Neuron (in vitro differentiated cells): ENCODE results near the gene RUFY4.
"Not testable (repeated sequence)": the region's sequence is repeated elsewhere in the genome, so short reads cannot be mapped to it uniquely, and the experiment has no call there.

Experiments
- H2AFZ ChIP-seq: one replicate; pipeline ENCODE4 v1.6.1; 2013; ENCODE audit warnings: low read depth, mild to moderate bottlenecking, inconsistent platforms, low read length, moderate library complexity
- H3K27me3 ChIP-seq: one replicate; pipeline ENCODE4 v1.6.1; 2013; ENCODE audit warnings: low read length; ENCODE audit not compliant: insufficient read depth
- H3K36me3 ChIP-seq: one replicate; pipeline ENCODE4 v1.6.1; 2013; ENCODE audit warnings: low read length; ENCODE audit not compliant: insufficient read depth
- H3K4me1 ChIP-seq: one replicate; pipeline ENCODE4 v1.6.1; 2013; ENCODE audit warnings: low read length; ENCODE audit not compliant: insufficient read depth
- H3K4me3 ChIP-seq: 2 replicates; pipeline ENCODE4 v1.5.1; 2013; ENCODE audit warnings: mild to moderate bottlenecking, low read length, moderate library complexity
- H3K9me3 ChIP-seq: one replicate; pipeline ENCODE4 v1.6.1; 2013; ENCODE audit warnings: low read length

The RUFY4 gene

DNA sequence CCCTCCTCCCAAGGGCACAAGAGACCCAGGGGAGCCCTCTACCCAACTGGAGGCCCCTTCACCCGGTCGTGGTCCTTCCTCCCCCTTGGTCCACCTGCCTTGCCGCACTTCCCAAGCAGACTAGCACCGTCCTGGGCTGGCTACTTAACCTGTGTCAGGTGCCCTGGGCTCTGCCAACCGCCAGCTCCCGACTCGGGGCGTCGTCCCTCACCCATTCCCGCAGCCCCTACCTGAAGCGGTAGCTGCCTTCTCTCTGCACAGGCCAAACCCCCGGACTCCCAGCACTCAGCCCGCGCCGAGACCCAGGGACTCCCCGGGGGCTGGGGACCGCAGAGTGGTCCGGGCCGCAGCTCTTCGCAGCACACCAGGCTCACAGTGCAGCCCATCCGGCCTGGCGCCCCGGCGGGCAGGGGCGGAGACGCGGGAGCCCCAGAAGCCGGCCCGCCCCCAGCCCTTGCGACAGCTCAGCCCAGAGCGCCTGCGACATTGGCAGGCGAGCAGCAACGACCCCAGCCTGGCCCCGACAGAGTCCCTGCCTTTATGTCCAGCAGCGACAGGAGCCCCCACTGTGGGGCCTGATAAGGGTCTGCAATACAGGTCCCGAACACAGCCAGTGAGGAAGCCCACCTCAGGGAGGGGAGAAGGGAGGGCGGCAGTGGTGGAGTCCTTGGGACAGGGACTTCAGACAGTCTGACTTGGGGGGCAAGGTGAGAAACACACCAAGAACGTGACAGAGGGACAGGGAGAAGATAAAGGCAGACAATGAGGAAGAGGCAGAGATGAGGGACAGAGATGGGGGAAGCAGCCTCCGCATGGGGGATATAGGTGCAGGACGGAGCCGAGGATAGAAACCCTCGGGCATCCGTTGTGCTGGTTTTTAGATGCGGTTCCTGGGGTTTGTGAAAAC lies 35.2 kb upstream of the RUFY4 start:
- Histone ChIP-seq H3K9me3 (no peaks in the 10 kb centered on the region), H3K4me3 (no peak overlapping the region), H3K4me1 (no peaks in the 10 kb centered on the region), H2AFZ (no peak overlapping the region), H3K36me3 (no peaks in the 10 kb centered on the region), H3K27me3 (peaks cover 37% of the 10 kb centered on the region)

DNA sequence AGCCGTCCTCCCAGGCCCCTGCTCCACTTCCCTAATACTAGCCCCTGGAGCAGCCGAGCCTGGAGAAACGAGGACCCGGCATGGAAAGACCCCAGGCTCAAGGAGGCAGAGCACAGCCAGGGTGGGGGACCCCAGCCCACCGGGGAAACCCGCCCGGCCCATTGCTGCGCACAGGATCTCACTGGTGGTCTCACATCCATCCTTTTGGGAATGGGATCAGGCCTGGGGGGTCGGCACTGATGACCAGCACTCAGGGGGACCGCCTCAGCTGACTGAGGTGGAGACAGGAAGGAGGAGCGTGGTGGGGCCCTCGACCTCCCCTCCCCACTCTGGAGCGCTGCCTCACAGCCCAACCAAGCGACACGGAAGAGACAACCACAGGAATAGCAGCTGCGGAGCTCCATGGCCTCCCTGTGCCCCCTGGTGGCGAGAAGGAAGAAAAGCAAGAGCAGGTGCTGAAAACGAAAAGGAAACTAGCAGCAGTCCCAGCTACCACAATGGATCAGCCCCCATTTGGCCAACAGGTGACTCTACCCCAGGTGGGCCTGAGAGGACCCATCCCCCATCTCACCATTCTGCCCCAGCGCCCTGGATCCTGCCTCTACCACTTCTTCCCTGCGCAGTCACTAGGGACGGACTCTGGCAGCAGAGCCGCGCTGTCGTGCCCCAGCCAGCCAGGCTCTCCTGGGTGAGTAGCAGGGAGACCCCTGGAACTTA lies 34.4 kb upstream of the RUFY4 start:
- H3K36me3 ChIP-seq, H3K4me3 ChIP-seq: not testable (repeated sequence)
- H3K27me3 ChIP-seq: peaks cover 38% of the 10 kb centered on the region

DNA sequence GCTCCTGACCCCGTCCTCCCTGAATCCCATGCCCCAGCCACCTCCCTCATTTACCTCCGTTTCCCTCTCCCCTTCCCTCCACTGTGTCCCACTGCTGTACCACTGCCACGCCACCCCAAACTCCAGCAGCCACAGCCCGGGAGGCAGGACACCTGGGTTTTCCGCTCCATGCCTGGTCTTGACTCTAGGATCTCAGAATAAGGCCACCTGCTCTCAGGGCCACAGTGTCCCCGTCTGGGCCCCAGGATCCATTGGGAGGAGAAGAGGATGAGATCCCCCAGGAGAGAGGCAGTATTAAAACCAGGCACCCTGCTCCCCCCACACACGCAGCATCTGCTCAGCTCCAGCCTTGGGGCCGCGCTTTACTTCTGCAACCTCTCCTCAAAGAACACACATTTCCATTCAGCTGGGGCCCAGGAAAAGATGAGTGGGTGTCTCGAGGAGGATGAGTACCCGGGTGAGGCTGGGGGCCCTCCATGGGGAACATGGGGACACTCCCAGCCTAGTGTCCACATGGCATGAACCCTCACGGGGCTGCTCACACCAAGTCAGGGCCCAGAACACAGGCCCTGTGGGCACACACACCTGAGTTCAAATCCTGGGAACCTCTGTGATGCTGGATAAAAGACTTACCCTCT lies 33.5 kb upstream of the RUFY4 start:
- Histone ChIP-seq H3K27me3 (peaks cover 34% of the 10 kb centered on the region), H3K4me1 (no peaks in the 10 kb centered on the region), H3K36me3 (no peaks in the 10 kb centered on the region)

More for the DNA sequence above, 34.4 kb upstream of the RUFY4 start:
- H3K9me3 ChIP-seq, H3K4me1 ChIP-seq, H2AFZ ChIP-seq: not testable (repeated sequence)

DNA sequence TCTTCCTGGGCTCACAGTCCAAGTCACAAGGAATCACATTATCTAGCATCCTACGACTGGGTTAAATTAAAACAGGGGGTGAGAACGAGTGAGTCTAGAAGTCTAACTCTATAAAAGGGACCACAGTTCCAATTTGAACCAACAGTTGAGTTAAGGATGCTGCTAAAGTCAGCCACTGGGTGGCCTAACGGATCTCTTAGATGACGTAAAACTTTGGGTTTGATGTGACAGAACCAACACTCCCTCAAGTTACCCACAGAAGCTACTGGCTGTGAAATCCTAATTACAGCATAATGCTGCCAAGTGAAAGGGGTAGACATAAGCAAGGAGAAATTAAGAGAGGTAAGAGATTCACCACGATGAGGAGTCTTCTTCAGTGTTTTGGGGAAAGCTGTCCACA lies 32.7 kb upstream of the RUFY4 start:
- Histone ChIP-seq H3K4me3 (no peak overlapping the region), H2AFZ (no peak overlapping the region), H3K27me3 (peaks cover 34% of the 10 kb centered on the region), H3K9me3 (no peaks in the 10 kb centered on the region), H3K36me3 (no peaks in the 10 kb centered on the region), H3K4me1 (no peaks in the 10 kb centered on the region)

More for the DNA sequence above, 33.5 kb upstream of the RUFY4 start:
- Histone ChIP-seq H3K9me3 (no peaks in the 10 kb centered on the region), H3K4me3 (no peak overlapping the region), H2AFZ (no peak overlapping the region)

DNA sequence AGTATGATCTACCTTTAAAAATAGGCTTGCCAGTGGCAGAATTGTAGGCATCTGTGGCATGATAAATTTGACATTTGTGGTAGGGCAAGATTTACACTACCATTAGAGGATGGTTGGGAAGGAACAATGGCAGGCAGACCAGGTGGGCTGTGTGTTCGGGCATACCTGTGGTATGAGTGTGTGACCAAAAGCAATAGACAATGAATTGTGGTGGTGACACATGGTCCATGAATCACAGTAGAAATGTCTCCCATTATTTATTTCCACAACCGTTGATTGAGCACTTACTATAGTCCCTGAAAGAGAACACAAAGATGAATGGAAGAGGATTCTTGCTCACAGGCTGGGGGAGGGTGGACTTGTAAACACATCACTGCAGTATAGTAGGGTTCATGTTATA lies 29.9 kb upstream of the RUFY4 start:
- no peaks in the 10 kb centered on the region for H3K36me3 ChIP-seq
- H3K4me1 ChIP-seq: no peaks in the 10 kb centered on the region
- no peak overlapping the region for H2AFZ ChIP-seq
- H3K27me3 ChIP-seq: peaks cover 11% of the 10 kb centered on the region
- peaks cover 3% of the 10 kb centered on the region for H3K9me3 ChIP-seq
- no peak overlapping the region for H3K4me3 ChIP-seq

DNA sequence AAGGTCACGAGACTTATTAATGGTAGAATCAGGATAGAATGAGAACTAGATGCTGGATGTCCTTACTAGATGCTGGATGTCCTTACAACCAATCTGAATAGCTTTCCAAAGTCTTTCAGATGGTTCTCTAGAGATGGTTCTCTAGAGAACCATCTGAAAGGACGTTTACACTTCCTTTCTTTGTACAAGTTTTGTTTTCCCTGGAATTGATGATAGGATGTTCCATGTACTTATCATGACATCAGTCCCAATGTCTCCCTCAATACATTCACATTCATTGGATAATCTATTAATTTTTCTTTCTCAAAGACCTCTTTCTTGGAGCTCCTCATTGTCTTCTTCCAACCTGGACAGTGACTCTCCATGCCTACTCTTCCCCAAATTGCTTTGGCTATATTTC lies 28.2 kb upstream of the RUFY4 start:
- H3K4me1 ChIP-seq: no peaks in the 10 kb centered on the region
- H3K36me3 ChIP-seq: no peaks in the 10 kb centered on the region
- H2AFZ ChIP-seq: no peak overlapping the region
- H3K9me3 ChIP-seq: peaks cover 3% of the 10 kb centered on the region
- H3K4me3 ChIP-seq: no peak overlapping the region
- peaks cover 6% of the 10 kb centered on the region for H3K27me3 ChIP-seq

DNA sequence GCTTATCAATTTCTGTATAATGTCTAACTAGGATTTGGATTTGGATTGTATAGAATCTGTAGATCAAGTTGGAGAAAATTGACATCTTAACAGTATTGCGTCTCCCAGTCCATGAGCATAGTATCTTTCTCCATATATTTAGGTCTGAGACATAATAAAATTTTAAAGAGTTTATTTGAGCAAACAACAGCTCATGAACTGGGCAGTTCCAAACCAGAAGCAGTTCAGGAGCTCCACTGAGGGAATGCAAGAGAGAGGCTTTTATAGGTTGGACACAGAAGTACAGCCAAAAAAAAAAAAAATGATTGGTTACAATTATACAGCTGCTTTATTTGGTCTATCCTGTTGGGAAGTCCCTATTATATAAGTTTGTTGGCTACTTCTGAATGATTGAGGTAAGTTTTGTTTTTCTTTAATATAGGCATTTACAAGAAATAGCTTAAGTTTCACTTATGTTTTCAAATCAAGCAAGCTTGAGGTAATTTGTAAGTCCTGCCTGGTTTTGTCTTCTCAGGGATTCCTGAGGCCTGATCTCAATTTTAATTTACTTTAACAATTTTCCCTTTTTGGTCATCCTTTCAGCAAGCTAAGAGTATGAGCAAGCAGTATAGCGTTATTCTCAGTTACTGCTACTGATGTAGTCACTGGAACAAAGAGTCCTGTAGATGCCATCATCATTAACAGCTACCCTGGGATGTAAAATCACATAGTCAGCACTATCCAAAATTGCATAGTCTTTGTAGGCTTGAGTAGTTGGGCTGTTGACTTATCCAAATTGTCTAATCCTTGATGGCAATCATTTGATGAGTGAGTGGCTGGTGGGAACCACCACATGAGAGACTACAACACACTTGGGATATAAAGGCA lies 27.5 kb upstream of the RUFY4 start:
- H3K4me3 ChIP-seq: no peak overlapping the region
- no peaks in the 10 kb centered on the region for H3K4me1 ChIP-seq
- H3K27me3 ChIP-seq: peaks cover 6% of the 10 kb centered on the region
- H2AFZ ChIP-seq: no peak overlapping the region
- H3K36me3 ChIP-seq: no peaks in the 10 kb centered on the region
- H3K9me3 ChIP-seq: peaks cover 3% of the 10 kb centered on the region

DNA sequence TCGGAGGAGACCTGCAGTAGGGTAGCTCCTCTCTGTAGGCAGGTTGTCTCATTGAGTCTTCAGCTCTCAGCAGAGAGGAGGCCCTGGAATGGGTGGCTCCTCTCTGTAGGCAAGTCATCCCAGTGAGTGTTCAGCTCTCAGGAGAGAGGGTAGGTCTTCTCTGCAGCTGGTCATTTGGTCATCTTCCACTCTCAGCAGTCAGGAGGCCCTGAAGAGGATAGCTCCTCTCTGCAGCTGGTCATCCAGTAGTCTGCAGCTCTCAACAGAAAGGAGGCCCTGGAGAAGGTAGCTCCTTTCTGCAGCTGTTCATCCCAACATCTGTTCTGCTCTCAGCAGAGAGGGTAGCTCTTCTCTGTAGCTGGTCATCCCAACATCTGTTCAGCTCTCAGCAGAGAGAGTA lies 26.0 kb upstream of the RUFY4 start:
- H3K4me3 ChIP-seq: no peak overlapping the region

DNA sequence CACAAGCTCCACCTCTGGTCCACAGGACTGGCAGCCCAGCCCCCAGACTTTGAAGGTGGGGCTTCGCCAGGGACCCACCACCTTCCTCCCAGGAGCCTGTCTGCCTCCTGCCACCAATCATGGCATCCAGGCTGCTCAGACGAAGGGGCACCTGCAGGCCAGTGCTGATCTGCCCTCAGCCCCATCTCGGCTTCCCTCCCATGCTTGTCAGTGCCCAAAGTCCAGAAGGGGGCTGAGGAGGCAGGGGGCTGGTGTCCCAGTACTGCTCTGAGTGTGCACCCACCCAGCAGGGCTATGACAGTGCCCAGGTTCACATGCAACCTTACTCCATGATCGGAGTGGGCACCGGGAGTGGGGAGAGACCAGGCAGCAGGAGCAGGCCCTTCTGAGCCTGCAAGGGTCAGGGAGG lies 25.3 kb upstream of the RUFY4 start:
- Histone ChIP-seq H3K4me1 (no peaks in the 10 kb centered on the region), H3K27me3 (peaks cover 5% of the 10 kb centered on the region), H2AFZ (no peak overlapping the region), H3K9me3 (peaks cover 3% of the 10 kb centered on the region), H3K4me3 (no peak overlapping the region), H3K36me3 (no peaks in the 10 kb centered on the region)

More for the DNA sequence above, 26.0 kb upstream of the RUFY4 start:
- Histone ChIP-seq H2AFZ (no peak overlapping the region), H3K36me3 (no peaks in the 10 kb centered on the region), H3K9me3 (peaks cover 3% of the 10 kb centered on the region), H3K4me1 (no peaks in the 10 kb centered on the region), H3K27me3 (peaks cover 6% of the 10 kb centered on the region)

DNA sequence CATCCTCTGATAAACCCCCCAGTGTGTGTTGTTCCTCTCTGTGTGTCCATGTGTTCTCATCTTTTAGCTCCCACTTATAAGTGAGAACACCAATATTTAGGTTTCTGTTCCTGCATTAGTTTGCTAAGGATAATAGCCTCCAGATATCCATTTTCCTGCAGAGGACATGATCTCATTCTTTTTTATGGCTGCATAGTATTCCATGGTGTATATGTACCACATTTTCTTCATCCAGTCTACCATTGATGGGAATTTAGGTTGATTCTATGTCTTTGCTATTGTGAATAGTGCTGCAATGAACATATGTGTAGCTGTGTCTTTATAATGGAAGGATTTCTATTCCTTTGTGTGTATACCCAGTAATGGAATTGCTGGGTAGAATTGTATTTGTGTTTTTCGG lies 24.5 kb upstream of the RUFY4 start:
- H2AFZ ChIP-seq, H3K27me3 ChIP-seq, H3K36me3 ChIP-seq, H3K4me1 ChIP-seq, H3K4me3 ChIP-seq, H3K9me3 ChIP-seq: not testable (repeated sequence)

DNA sequence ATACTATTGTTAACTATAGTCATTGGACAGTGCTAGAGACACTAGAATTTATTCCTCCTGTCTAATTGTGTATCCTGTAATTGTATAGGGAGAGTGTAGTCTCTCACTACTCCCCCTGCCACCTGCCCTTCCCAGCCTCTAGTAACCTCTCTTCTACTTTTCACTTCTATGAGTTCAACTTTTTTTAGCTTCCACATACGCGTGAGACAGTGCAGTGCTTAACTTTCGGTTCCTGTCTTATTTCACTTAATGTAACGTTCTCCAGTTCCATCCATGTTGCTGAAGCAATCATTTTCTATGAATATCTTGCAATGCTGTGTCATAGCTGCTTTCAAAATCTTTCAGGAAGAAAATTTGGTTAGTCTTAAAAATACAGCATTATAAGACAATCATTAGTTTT lies 22.8 kb upstream of the RUFY4 start:
- Histone ChIP-seq H3K27me3 (no peaks in the 10 kb centered on the region), H3K9me3 (peaks cover 3% of the 10 kb centered on the region), H3K4me3 (no peak overlapping the region), H3K4me1 (no peaks in the 10 kb centered on the region), H2AFZ (no peak overlapping the region), H3K36me3 (no peaks in the 10 kb centered on the region)

DNA sequence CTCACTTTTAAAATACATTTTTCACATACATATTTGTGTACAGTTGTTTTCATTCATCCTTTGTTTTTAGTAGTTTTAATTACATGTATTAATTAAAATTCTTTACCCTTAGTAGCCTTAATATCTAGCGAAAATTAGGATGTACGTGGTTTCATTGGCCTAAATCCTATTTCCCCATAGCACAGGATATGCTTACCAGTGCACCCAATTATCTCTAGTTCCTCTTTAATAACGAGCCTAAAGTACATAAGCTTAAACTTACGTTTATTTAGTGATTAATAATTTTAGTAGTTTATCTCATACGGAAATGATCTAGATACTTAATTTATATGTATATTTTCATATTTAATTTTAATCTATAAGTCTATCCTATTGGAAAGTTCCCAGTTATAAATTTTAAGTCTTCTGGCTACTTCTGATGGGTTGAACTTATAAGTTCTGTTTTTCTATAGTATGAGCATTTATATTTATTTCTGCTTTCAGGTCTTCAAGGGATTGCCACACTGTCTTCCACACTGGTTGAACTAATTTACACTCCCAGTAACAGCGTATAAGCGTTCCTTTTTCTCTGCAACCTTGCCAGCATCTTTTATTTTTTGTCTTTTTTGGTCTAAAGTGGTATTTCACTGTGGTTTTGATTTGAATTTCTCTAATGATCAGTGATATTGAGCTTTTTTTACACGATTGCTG lies 21.4 kb upstream of the RUFY4 start:
- H3K4me3 ChIP-seq: no peak overlapping the region
- H3K9me3 ChIP-seq: peaks cover 3% of the 10 kb centered on the region
- no peaks in the 10 kb centered on the region for H3K4me1 ChIP-seq
- H2AFZ ChIP-seq: no peak overlapping the region
- no peaks in the 10 kb centered on the region for H3K27me3 ChIP-seq
- H3K36me3 ChIP-seq: no peaks in the 10 kb centered on the region
